K562 (cell line): ENCODE results near the gene TLX2. TPM values are rescaled to one million over a fixed set of nuclear protein-coding genes. Genes with fewer than 3 reads are reported as not detected.

Experiments
- FOXA3 ChIP-seq, 2 experiments: fragments of 450-650 bp in 1 of 2; sonication (generic) in 1 of 2; formaldehyde crosslinking; IDR thresholded peaks in 1 of 2; conservative IDR thresholded peaks in 1 of 2; 2 replicates each; pipeline versions ENCODE4 v1.4.0 to v1.8.0; 2020 to 2022; ENCODE audit warnings: mild to moderate bottlenecking in 2 of 2, missing genetic modification reagents in 1 of 2
- MTF1 ChIP-seq: fragments of 250-450 bp; sonication (Bioruptor Pico); IDR thresholded peaks from 2 replicates; pipeline ENCODE4 v1.9.0; 2021; ENCODE audit warnings: moderate library complexity, mild to moderate bottlenecking, inconsistent platforms, borderline replicate concordance
- NR2F6 ChIP-seq: fragments of 450-650 bp; formaldehyde crosslinking; IDR thresholded peaks from 2 replicates; pipeline ENCODE4 v1.4.0; 2020; ENCODE audit warnings: mild to moderate bottlenecking
- SIN3A ChIP-seq, 2 experiments: fragments of 150-350 bp in 1 of 2; IDR thresholded peaks; 2 replicates each; pipeline ENCODE4 v1.6.1; 2011 to 2016; ENCODE audit warnings: borderline replicate concordance in 2 of 2, low read depth in 2 of 2, low read length in 2 of 2, mild to moderate bottlenecking in 2 of 2, moderate library complexity in 2 of 2; ENCODE audit not compliant: control insufficient read depth in 1 of 2
- SRF ChIP-seq, 2 experiments: fragments of 250-450, 450-650 bp in 1 of 2; sonication (Bioruptor Pico) in 1 of 2; sonication (generic) in 1 of 2; formaldehyde crosslinking; IDR thresholded peaks; 2 replicates each; pipeline versions ENCODE4 v1.5.0 to v1.5.1; 2020 to 2022; ENCODE audit warnings: mild to moderate bottlenecking in 1 of 2, missing genetic modification reagents in 1 of 2
- TAF1 ChIP-seq: IDR thresholded peaks from 2 replicates; pipeline ENCODE4 v1.6.1; 2011; ENCODE audit warnings: mild to moderate bottlenecking, low read length, moderate library complexity; ENCODE audit not compliant: insufficient read depth, control insufficient read depth, severe bottlenecking; ENCODE audit errors: extremely low read depth
- TAF15 ChIP-seq: fragments of 200-400 bp; formaldehyde crosslinking; IDR thresholded peaks from 2 replicates; pipeline ENCODE4 v1.6.1; 2017; ENCODE audit warnings: mild to moderate bottlenecking, low read depth, low read length, moderate library complexity
- TBP ChIP-seq: optimal IDR thresholded peaks from 2 replicates; pipeline ENCODE3; 2011; ENCODE audit warnings: low read depth, low read length, improper control_type of control experiment
- U2AF1 ChIP-seq: fragments of 200-400 bp; formaldehyde crosslinking; optimal IDR thresholded peaks from 2 replicates; pipeline ENCODE3; 2017; ENCODE audit warnings: mild to moderate bottlenecking, low read depth, low read length, moderate library complexity
- ZFX ChIP-seq: sonication (generic); formaldehyde crosslinking; IDR thresholded peaks from 2 replicates; pipeline ENCODE4 v1.8.0; 2022; ENCODE audit warnings: mild to moderate bottlenecking, missing genetic modification reagents, moderate library complexity
- ZKSCAN3 ChIP-seq: fragments of 250-450 bp; sonication (Bioruptor Pico); IDR thresholded peaks from 2 replicates; pipeline ENCODE4 v1.4.0; 2020
- ZNF57 ChIP-seq: fragments of 450-650 bp; formaldehyde crosslinking; IDR thresholded peaks from 2 replicates; pipeline ENCODE4 v1.4.0; 2020; ENCODE audit warnings: mild to moderate bottlenecking, moderate library complexity
- polyA plus RNA-seq, 8 experiments: library from polyadenylated mRNA; depleted of rRNA in 4 of 8; stranded (reverse) in 5 of 8; unstranded in 3 of 8; fragments of >200 nt; fragmentation: Nextera tagmentation in 2 of 8; fragmentation: Illumina TruSeq in 1 of 8; extraction: Ambion mirVana in 2 of 8; extraction: Trizol in 1 of 8; gene quantifications; 2 replicates each; pipeline versions ENCODE4 v1.2.1 to v1.2.3, GENCODE V29; 2011 to 2014; ENCODE audit warnings: inconsistent platforms in 1 of 8, missing spikeins in 1 of 8
- total RNA-seq, 7 experiments: library from RNA; depleted of rRNA in 6 of 7; stranded (reverse); fragments of >200 nt in 6 of 7; fragmentation: Illumina TruSeq in 2 of 7; extraction: Trizol in 2 of 7; gene quantifications; 2 replicates each; pipeline versions ENCODE4 v1.2.1 to v1.2.3, GENCODE V29; 2011 to 2021; ENCODE audit warnings: low replicate concordance in 1 of 7
- TF ChIP-seq, protein P1 (sequence below): IDR thresholded peaks from 2 replicates; pipeline ENCODE4 v1.6.1; 2016; ENCODE audit warnings: missing genetic modification characterization, missing compliant biosample characterization
- TF ChIP-seq, protein P2 (sequence below): sonication (generic); formaldehyde crosslinking; IDR thresholded peaks from 2 replicates; pipeline ENCODE4 v1.8.0; 2022; ENCODE audit warnings: missing genetic modification reagents, mild to moderate bottlenecking, moderate library complexity, borderline replicate concordance
- TF ChIP-seq, protein P3 (sequence below): fragments of 250-450 bp; sonication (Bioruptor Pico); IDR thresholded peaks from 2 replicates; pipeline ENCODE4 v1.8.0; 2021; ENCODE audit warnings: borderline replicate concordance, mild to moderate bottlenecking, moderate library complexity; ENCODE audit not compliant: poor library complexity, severe bottlenecking
- TF ChIP-seq, protein P4 (sequence below), 2 experiments: IDR thresholded peaks; 2 replicates each; pipeline ENCODE4 v1.6.1; 2011; ENCODE audit warnings: borderline replicate concordance in 1 of 2, control low read depth in 1 of 2, low read depth in 1 of 2, low read length in 1 of 2, mild to moderate bottlenecking in 1 of 2, mixed read lengths in 1 of 2, moderate library complexity in 1 of 2; ENCODE audit not compliant: insufficient read depth in 1 of 2, insufficient read length in 1 of 2, poor library complexity in 1 of 2, severe bottlenecking in 1 of 2; ENCODE audit errors: extremely low read depth in 1 of 2

The TLX2 gene
- total and polyA plus RNA-seq, 9 of the 15 experiments (the other 6 are each of a cell fraction or from before 2014, with no cell fraction given): not detected

DNA sequence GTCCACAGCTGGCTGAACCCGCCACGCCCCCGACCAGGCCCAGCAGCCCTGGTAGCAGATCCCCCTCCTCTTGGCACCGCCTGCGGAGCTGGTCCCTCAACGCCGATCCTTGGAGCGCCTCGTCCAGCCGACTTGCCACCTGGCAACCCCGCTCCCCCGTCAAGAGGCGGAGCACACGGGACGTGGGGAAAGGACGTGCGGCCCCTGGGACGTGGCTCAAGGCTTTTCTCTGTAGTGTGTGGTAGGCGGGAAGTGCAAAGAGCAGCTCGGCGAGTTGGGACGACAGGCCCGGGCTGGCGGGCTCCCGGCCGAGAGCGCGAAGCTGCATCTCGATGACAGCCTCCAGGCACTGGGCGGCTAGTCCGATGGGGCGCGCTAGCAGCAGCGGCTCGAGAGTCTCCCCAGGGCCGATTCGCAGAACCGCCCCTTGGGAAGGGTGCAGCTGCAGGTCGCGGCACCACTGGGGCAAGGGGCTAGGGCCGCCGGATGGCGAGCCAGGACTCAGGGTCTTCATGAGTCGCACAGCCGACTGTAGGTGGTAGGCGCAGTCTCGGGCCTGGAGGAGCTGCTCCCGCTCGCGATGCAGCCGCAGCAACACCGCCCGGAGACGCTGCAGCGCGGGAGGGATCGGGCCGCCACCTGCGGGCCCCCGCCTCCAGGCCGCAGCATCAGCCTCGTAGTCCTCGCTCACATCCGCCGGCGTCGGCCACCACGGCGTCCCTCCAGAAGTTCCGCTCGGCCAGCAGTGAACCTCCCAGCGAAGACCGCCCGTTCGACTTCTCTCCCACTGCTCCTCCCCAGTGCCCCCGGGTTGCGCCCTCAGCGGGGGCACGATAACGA, 32.1 kb upstream of the TLX2 start (continued):
- TF ChIP-seq TBP: no peak
- TF ChIP-seq ZFX (CRISPR knock-in tag): peak; percentile 90
- no peak for TF ChIP-seq ZKSCAN3
- TF ChIP-seq ZNF57 (CRISPR knock-in tag): no peak
- peak in 1 of 2 experiments; percentile 5; a peak in 1 of 4 replicates for TF ChIP-seq FOXA3 (CRISPR knock-in tag; conservative IDR thresholded peaks at IDR 0.05 in 1 of 2, IDR thresholded peaks at IDR 0.05 in 1 of 2)
- TF ChIP-seq, protein P1, sequence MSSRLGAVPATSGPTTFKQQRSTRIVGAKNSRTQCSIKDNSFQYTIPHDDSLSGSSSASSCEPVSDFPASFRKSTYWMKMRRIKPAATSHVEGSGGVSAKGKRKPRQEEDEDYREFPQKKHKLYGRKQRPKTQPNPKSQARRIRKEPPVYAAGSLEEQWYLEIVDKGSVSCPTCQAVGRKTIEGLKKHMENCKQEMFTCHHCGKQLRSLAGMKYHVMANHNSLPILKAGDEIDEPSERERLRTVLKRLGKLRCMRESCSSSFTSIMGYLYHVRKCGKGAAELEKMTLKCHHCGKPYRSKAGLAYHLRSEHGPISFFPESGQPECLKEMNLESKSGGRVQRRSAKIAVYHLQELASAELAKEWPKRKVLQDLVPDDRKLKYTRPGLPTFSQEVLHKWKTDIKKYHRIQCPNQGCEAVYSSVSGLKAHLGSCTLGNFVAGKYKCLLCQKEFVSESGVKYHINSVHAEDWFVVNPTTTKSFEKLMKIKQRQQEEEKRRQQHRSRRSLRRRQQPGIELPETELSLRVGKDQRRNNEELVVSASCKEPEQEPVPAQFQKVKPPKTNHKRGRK (tag): no peak
- no peak for TF ChIP-seq NR2F6
- TF ChIP-seq, protein P2, sequence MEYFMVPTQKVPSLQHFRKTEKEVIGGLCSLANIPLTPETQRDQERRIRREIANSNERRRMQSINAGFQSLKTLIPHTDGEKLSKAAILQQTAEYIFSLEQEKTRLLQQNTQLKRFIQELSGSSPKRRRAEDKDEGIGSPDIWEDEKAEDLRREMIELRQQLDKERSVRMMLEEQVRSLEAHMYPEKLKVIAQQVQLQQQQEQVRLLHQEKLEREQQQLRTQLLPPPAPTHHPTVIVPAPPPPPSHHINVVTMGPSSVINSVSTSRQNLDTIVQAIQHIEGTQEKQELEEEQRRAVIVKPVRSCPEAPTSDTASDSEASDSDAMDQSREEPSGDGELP (CRISPR knock-in tag): peak; percentile 54; the same call in 1 of the 2 replicates
- TF ChIP-seq TAF15: no peak
- no peak for TF ChIP-seq MTF1 (CRISPR knock-in tag)
- 0 out of 4 replicates have a peak, but pooled peaks of 1 of the 2 experiments have one; percentile 19 for TF ChIP-seq SRF (CRISPR knock-in tag; IDR thresholded peaks at IDR 0.05)
- no peak for TF ChIP-seq TAF1
- TF ChIP-seq SIN3A (IDR thresholded peaks at IDR 0.05; ENCODE audit: borderline replicate concordance in 2 of 2, control insufficient read depth in 1 of 2, low read depth in 2 of 2, low read length in 2 of 2): peak; percentile 8 to 74; a peak in 1 of 4 replicates
- peak; percentile 12 for TF ChIP-seq U2AF1
- TF ChIP-seq, protein P3, sequence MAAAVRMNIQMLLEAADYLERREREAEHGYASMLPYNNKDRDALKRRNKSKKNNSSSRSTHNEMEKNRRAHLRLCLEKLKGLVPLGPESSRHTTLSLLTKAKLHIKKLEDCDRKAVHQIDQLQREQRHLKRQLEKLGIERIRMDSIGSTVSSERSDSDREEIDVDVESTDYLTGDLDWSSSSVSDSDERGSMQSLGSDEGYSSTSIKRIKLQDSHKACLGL (CRISPR knock-in tag): no peak
- TF ChIP-seq, protein P4, sequence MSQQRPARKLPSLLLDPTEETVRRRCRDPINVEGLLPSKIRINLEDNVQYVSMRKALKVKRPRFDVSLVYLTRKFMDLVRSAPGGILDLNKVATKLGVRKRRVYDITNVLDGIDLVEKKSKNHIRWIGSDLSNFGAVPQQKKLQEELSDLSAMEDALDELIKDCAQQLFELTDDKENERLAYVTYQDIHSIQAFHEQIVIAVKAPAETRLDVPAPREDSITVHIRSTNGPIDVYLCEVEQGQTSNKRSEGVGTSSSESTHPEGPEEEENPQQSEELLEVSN (IDR thresholded peaks at IDR 0.05; ENCODE audit: borderline replicate concordance in 1 of 2, extremely low read depth in 1 of 2, insufficient read depth in 1 of 2, insufficient read length in 1 of 2, low read depth in 1 of 2, low read length in 1 of 2, poor library complexity in 1 of 2, severe bottlenecking in 1 of 2): peak; percentile 56 to 84
